Peyer's patch (tissue), 4 donors: ENCODE measurements around the gene SEZ6.

ENCODE experiments used
- CTCF ChIP-seq, 6 experiments: fragments of 450-650 bp in 4 of 6; fragments of 200-600 bp in 2 of 6; sonication (generic) in 1 of 6; IDR thresholded peaks; one replicate each; pipeline ENCODE4 v1.5.1; 2017 to 2019; ENCODE audit warnings: antibody characterized with exemption in 6 of 6, mild to moderate bottlenecking in 3 of 6, moderate library complexity in 1 of 6
- POLR2A ChIP-seq, 2 donors: fragments of 450-650 bp; IDR thresholded peaks; one replicate each; pipeline ENCODE4 v1.5.1; 2017; ENCODE audit warnings: antibody characterized with exemption in 2 of 2, mild to moderate bottlenecking in 2 of 2, moderate library complexity in 2 of 2

GRCh38 chr17:29020576-29020975, 14.7 kb upstream of the SEZ6 start:
- no peak for TF ChIP-seq CTCF (IDR thresholded peaks at IDR 0.05)
- no peak for TF ChIP-seq POLR2A (IDR thresholded peaks at IDR 0.05)
